Neural cell (in vitro differentiated cells): ENCODE data around the gene JAK2. TPM values are rescaled to one million over a fixed set of nuclear protein-coding genes. Genes with fewer than 3 reads are reported as not detected.

Experiments
- H2AFZ ChIP-seq: fragments of 200-600, 300-800 bp; sonication (generic), shearing (Covaris generic); 2 replicates; pipeline ENCODE4 v1.6.0; 2014; ENCODE audit warnings: low read depth, mild to moderate bottlenecking, antibody characterized with exemption, low read length, moderate library complexity
- H3F3A ChIP-seq: fragments of 200-600 bp; shearing (Covaris generic); 2 replicates; pipeline ENCODE4 v1.6.1; 2016; ENCODE audit warnings: mild to moderate bottlenecking, moderate library complexity, mixed read lengths, antibody characterized with exemption, low read length; ENCODE audit not compliant: insufficient read depth, poor library complexity, severe bottlenecking
- H3K27ac ChIP-seq: fragments of 200-600, 300-800 bp; sonication (generic), shearing (Covaris generic); 2 replicates; pipeline ENCODE4 v1.5.1; 2014; ENCODE audit warnings: mild to moderate bottlenecking, low read length, moderate library complexity
- H3K27me3 ChIP-seq: fragments of 300-800, 200-600 bp; sonication (generic), shearing (Covaris generic); 2 replicates; pipeline ENCODE4 v1.6.0; 2014; ENCODE audit warnings: mild to moderate bottlenecking, low read depth, low read length, moderate library complexity; ENCODE audit not compliant: insufficient read depth
- H3K36me3 ChIP-seq: fragments of 300-800, 200-600 bp; sonication (generic), shearing (Covaris generic); 2 replicates; pipeline ENCODE4 v1.5.1; 2014; ENCODE audit warnings: mild to moderate bottlenecking, antibody characterized with exemption, low read length, moderate library complexity; ENCODE audit not compliant: insufficient read depth
- H3K4me2 ChIP-seq: fragments of 300-800, 200-600 bp; sonication (generic), shearing (Covaris generic); 2 replicates; pipeline ENCODE4 v1.6.0; 2014; ENCODE audit warnings: mild to moderate bottlenecking, low read length
- H3K4me3 ChIP-seq: fragments of 300-800, 200-600 bp; sonication (generic), shearing (Covaris generic); 2 replicates; pipeline ENCODE4 v1.5.1; 2014; ENCODE audit warnings: mild to moderate bottlenecking, low read length, moderate library complexity
- H3K79me2 ChIP-seq: fragments of 200-600 bp; shearing (Covaris generic); replicated peaks from 2 replicates; pipeline ENCODE4 v1.6.0; 2014; ENCODE audit warnings: mild to moderate bottlenecking, low read length, moderate library complexity; ENCODE audit not compliant: insufficient read depth
- H3K9ac ChIP-seq: fragments of 300-800, 200-600 bp; sonication (generic), shearing (Covaris generic); 2 replicates; pipeline ENCODE4 v1.6.1; 2016; ENCODE audit warnings: mild to moderate bottlenecking, low read length, mixed read lengths
- H3K9me2 ChIP-seq: fragments of 200-600 bp; shearing (Covaris generic); 2 replicates; pipeline ENCODE4 v1.6.1; 2016; ENCODE audit warnings: mild to moderate bottlenecking, low read length, mixed read lengths; ENCODE audit not compliant: insufficient read depth
- H3K9me3 ChIP-seq: fragments of 200-600, 300-800 bp; sonication (generic), shearing (Covaris generic); 2 replicates; pipeline ENCODE4 v1.6.1; 2016; ENCODE audit warnings: mild to moderate bottlenecking, mixed run types, low read length, moderate library complexity, mixed read lengths
- H4K20me1 ChIP-seq: fragments of 200-600 bp; shearing (Covaris generic); 2 replicates; pipeline ENCODE4 v1.6.1; 2016; ENCODE audit warnings: mild to moderate bottlenecking, mixed run types; ENCODE audit not compliant: insufficient read depth
- EP300 ChIP-seq: fragments of 450-650 bp; conservative IDR thresholded peaks from 2 replicates; pipeline ENCODE4 v1.6.1; 2014; ENCODE audit warnings: antibody characterized with exemption, mild to moderate bottlenecking, moderate library complexity; ENCODE audit not compliant: poor library complexity, severe bottlenecking
- EZH2 ChIP-seq: fragments of 200-600, 300-800 bp; shearing (Covaris generic), sonication (generic); IDR thresholded peaks from 2 replicates; pipeline ENCODE4 v1.6.1; 2014; ENCODE audit warnings: antibody characterized with exemption, low read length, borderline replicate concordance, mild to moderate bottlenecking; ENCODE audit not compliant: insufficient read depth, poor library complexity, severe bottlenecking
- MXI1 ChIP-seq: fragments of 450-650 bp; conservative IDR thresholded peaks from 2 replicates; pipeline ENCODE4 v1.6.1; 2014; ENCODE audit warnings: antibody characterized with exemption, mild to moderate bottlenecking; ENCODE audit not compliant: poor library complexity, severe bottlenecking
- POLR2AphosphoS5 ChIP-seq: IDR thresholded peaks from 2 replicates; pipeline ENCODE4 v1.6.1; 2012
- RAD21 ChIP-seq: fragments of 450-650 bp; conservative IDR thresholded peaks from 2 replicates; pipeline ENCODE4 v1.6.1; 2014; ENCODE audit warnings: antibody characterized with exemption, mild to moderate bottlenecking, moderate library complexity
- SMC3 ChIP-seq: fragments of 450-650 bp; conservative IDR thresholded peaks from 2 replicates; pipeline ENCODE4 v1.6.1; 2014; ENCODE audit warnings: antibody characterized with exemption, mild to moderate bottlenecking, moderate library complexity; ENCODE audit not compliant: poor library complexity
- TAF1 ChIP-seq: IDR thresholded peaks from 2 replicates; pipeline ENCODE4 v1.6.1; 2012; ENCODE audit warnings: low read depth
- polyA plus RNA-seq: library from polyadenylated mRNA; depleted of rRNA; stranded (reverse); fragments of >200 nt; gene quantifications from 2 replicates; pipeline ENCODE4 v1.2.3, GENCODE V29; 2014
- TF ChIP-seq, protein P1 (sequence below): IDR thresholded peaks from 2 replicates; pipeline ENCODE4 v1.6.1; 2012; ENCODE audit warnings: borderline replicate concordance
- TF ChIP-seq, protein P2 (sequence below): fragments of 450-650 bp; IDR thresholded peaks from 2 replicates; pipeline ENCODE4 v1.5.1; 2014; ENCODE audit warnings: antibody characterized with exemption, mild to moderate bottlenecking, moderate library complexity; ENCODE audit not compliant: poor library complexity, severe bottlenecking

JAK2 gene
- polyA plus RNA-seq, 1 donor from 2014 or later = 19.7 TPM

DNA sequence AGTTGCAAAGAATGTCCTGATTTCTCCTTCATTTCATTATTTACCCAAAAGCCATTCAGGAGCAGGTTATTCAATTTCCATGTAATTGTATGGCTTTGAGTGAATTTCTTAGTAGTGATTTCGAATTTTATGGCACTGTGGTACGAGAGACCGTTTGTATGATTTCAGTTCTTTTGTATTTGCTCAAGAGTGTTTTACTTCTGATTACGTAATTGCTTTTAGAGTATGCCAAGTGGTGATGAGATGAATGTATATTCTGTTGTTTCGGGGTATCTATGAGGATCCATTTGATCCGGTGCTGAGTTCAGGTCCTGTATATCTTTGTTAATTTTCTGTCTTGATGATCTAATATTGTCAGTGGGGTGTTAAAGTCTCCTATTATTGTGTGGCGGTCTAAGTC is 159.1 kb downstream of the JAK2 start:
- Histone ChIP-seq H3K9me3 (no peaks in the 10 kb centered on the region), H3K9me2 (no peaks in the 10 kb centered on the region), H3K9ac (no peak overlapping the region), H3K4me2 (no peak overlapping the region), H3K27me3 (no peaks in the 10 kb centered on the region), H3K27ac (no peak overlapping the region), H3K79me2 (no peaks in the 10 kb centered on the region), H3K4me3 (no peak overlapping the region), H4K20me1 (no peaks in the 10 kb centered on the region), H2AFZ (no peak overlapping the region), H3F3A (no peaks in the 10 kb centered on the region), H3K36me3 (no peaks in the 10 kb centered on the region)
- no peak for TF ChIP-seq RAD21
- TF ChIP-seq SMC3 = no peak
- TF ChIP-seq, protein P1, sequence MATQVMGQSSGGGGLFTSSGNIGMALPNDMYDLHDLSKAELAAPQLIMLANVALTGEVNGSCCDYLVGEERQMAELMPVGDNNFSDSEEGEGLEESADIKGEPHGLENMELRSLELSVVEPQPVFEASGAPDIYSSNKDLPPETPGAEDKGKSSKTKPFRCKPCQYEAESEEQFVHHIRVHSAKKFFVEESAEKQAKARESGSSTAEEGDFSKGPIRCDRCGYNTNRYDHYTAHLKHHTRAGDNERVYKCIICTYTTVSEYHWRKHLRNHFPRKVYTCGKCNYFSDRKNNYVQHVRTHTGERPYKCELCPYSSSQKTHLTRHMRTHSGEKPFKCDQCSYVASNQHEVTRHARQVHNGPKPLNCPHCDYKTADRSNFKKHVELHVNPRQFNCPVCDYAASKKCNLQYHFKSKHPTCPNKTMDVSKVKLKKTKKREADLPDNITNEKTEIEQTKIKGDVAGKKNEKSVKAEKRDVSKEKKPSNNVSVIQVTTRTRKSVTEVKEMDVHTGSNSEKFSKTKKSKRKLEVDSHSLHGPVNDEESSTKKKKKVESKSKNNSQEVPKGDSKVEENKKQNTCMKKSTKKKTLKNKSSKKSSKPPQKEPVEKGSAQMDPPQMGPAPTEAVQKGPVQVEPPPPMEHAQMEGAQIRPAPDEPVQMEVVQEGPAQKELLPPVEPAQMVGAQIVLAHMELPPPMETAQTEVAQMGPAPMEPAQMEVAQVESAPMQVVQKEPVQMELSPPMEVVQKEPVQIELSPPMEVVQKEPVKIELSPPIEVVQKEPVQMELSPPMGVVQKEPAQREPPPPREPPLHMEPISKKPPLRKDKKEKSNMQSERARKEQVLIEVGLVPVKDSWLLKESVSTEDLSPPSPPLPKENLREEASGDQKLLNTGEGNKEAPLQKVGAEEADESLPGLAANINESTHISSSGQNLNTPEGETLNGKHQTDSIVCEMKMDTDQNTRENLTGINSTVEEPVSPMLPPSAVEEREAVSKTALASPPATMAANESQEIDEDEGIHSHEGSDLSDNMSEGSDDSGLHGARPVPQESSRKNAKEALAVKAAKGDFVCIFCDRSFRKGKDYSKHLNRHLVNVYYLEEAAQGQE = no peak
- TF ChIP-seq EP300 = no peak
- TF ChIP-seq EZH2 = no peak
- TF ChIP-seq, protein P2, sequence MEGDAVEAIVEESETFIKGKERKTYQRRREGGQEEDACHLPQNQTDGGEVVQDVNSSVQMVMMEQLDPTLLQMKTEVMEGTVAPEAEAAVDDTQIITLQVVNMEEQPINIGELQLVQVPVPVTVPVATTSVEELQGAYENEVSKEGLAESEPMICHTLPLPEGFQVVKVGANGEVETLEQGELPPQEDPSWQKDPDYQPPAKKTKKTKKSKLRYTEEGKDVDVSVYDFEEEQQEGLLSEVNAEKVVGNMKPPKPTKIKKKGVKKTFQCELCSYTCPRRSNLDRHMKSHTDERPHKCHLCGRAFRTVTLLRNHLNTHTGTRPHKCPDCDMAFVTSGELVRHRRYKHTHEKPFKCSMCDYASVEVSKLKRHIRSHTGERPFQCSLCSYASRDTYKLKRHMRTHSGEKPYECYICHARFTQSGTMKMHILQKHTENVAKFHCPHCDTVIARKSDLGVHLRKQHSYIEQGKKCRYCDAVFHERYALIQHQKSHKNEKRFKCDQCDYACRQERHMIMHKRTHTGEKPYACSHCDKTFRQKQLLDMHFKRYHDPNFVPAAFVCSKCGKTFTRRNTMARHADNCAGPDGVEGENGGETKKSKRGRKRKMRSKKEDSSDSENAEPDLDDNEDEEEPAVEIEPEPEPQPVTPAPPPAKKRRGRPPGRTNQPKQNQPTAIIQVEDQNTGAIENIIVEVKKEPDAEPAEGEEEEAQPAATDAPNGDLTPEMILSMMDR = no peak
- no peak for TF ChIP-seq TAF1
- no peak for TF ChIP-seq MXI1
- no peak for TF ChIP-seq POLR2AphosphoS5

DNA sequence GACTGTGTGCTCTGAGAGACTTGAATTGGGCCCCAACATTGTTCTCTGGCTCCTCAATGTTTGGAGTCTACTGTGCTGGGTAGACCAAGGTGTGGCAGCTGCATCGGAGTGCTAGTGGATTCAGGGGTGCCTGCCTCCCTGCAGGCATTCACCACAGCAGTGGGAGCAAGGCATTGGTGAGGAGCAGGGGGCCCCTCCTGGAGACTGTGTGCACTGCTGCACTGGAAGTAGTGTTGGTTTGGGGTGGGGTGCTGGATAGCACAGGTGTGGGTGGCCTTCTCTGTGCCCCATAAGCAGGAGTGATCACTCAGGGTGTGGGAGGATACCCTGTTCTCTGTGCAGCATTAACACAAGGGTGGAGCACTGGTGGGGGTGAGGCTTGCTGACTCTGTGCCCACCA is 161.2 kb downstream of the JAK2 start:
- no peak for TF ChIP-seq EP300
- H3K9me2 ChIP-seq = no peaks in the 10 kb centered on the region
- no peak overlapping the region for H2AFZ ChIP-seq
- no peak overlapping the region for H3K4me2 ChIP-seq
- no peaks in the 10 kb centered on the region for H4K20me1 ChIP-seq
- no peak overlapping the region for H3K4me3 ChIP-seq
- H3K79me2 ChIP-seq = no peaks in the 10 kb centered on the region
- no peak overlapping the region for H3K9ac ChIP-seq
- H3K27me3 ChIP-seq = no peaks in the 10 kb centered on the region
- H3F3A ChIP-seq = no peaks in the 10 kb centered on the region
- H3K9me3 ChIP-seq = no peaks in the 10 kb centered on the region
- H3K27ac ChIP-seq = no peak overlapping the region
- H3K36me3 ChIP-seq = no peaks in the 10 kb centered on the region

Other genes starting within 250 kb of the JAK2 start
- 65.9 and 73.7 TPM in 2 replicates for gene AK3, start 244.1 kb upstream of the JAK2 start, polyA plus RNA-seq
- 4.2 and 7.5 TPM in 2 replicates for gene RCL1, start 192.3 kb upstream of the JAK2 start, polyA plus RNA-seq
- gene INSL6, start 200.4 kb downstream of the JAK2 start, polyA plus RNA-seq = not detected in 2 replicates
- not detected in 2 replicates for gene INSL4, start 246.1 kb downstream of the JAK2 start, polyA plus RNA-seq